H1 (cell line): ENCODE data around the gene TUBB1. TPM values are rescaled to one million over a fixed set of nuclear protein-coding genes. Genes with fewer than 3 reads are reported as not detected.
"Not testable (repeated sequence)": the region's sequence is repeated elsewhere in the genome, so short reads cannot be mapped to it uniquely, and the experiment has no call there.

ENCODE experiments used
- CTCF ChIA-PET: fragments of 300-600 bp; sonication (Branson Sonifier 250); formaldehyde crosslinking; loops from one replicate; lab custom pipeline; 2021; ENCODE audit not compliant: partially characterized antibody; lab: Charles Lee
- POLR2A ChIA-PET: fragments of 300-600 bp; sonication (Branson Sonifier 250); formaldehyde crosslinking; loops from one replicate; lab custom pipeline; 2021; ENCODE audit warnings: inconsistent platforms; ENCODE audit not compliant: partially characterized antibody; lab: Charles Lee
- DNase-seq, 2 experiments: peaks; one replicate each; pipeline versions ENCODE4 v3.0.0 to v3.0.0-alpha.2; 2010 to 2022; ENCODE audit warnings: low spot score in 2 of 2, low read depth in 1 of 2, mixed read lengths in 1 of 2
- FAIRE-seq: peaks from 2 replicates; lab custom pipeline; 2011; peaks lifted over from hg19 to GRCh38; lab: Jason Lieb, UNC
- H2AFZ ChIP-seq: 2 replicates; pipeline ENCODE4 v1.8.1; 2012; ENCODE audit warnings: low read length, inconsistent platforms
- H2AK5ac ChIP-seq: 2 replicates; pipeline ENCODE4 v1.6.1; 2013; ENCODE audit warnings: low read depth, low read length
- H2BK120ac ChIP-seq: replicated peaks from 2 replicates; pipeline ENCODE3; 2013; ENCODE audit warnings: low read depth, low read length, inconsistent platforms
- H2BK12ac ChIP-seq: 2 replicates; pipeline ENCODE4 v1.6.1; 2013; ENCODE audit warnings: low read depth, low read length
- H2BK15ac ChIP-seq: 2 replicates; pipeline ENCODE4 v1.6.1; 2013; ENCODE audit warnings: low read length
- H2BK20ac ChIP-seq: 2 replicates; pipeline ENCODE4 v1.6.1; 2013; ENCODE audit warnings: low read length
- H2BK5ac ChIP-seq: 2 replicates; pipeline ENCODE4 v1.6.1; 2013; ENCODE audit warnings: low read depth, low read length
- H3K14ac ChIP-seq: 2 replicates; pipeline ENCODE4 v1.6.1; 2013; ENCODE audit warnings: inconsistent platforms; ENCODE audit not compliant: insufficient read length
- H3K18ac ChIP-seq: 2 replicates; pipeline ENCODE4 v1.6.1; 2013; ENCODE audit warnings: low read length; ENCODE audit errors: extremely low read depth
- H3K23ac ChIP-seq: 2 replicates; pipeline ENCODE4 v1.6.1; 2013; ENCODE audit warnings: inconsistent platforms; ENCODE audit not compliant: insufficient read length
- H3K23me2 ChIP-seq: 2 replicates; pipeline ENCODE4 v1.6.1; 2013; ENCODE audit warnings: low read depth, low read length
- H3K27ac ChIP-seq: 2 replicates; pipeline ENCODE4 v1.6.1; 2011; ENCODE audit warnings: low read depth, low read length, inconsistent platforms
- H3K27me3 ChIP-seq, 4 experiments: replicated peaks in 1 of 4; 1 replicate in 1 of 4; 2 replicates in 3 of 4; pipeline versions ENCODE4 v1.6.1 to v1.8.1; 2011 to 2013; ENCODE audit warnings: low read length in 3 of 4, mild to moderate bottlenecking in 3 of 4, inconsistent platforms in 2 of 4, mixed read lengths in 2 of 4, moderate library complexity in 1 of 4; ENCODE audit not compliant: control insufficient read depth in 3 of 4, insufficient read depth in 3 of 4; ENCODE audit errors: extremely low read depth in 1 of 4
- H3K36me3 ChIP-seq, 4 experiments: 2 replicates each; pipeline versions ENCODE4 v1.6.1 to v1.8.1; 2011 to 2013; ENCODE audit warnings: mild to moderate bottlenecking in 4 of 4, low read length in 3 of 4, moderate library complexity in 2 of 4, control low read depth in 1 of 4, inconsistent platforms in 1 of 4; ENCODE audit not compliant: insufficient read depth in 4 of 4, control insufficient read depth in 2 of 4
- H3K4ac ChIP-seq: replicated peaks from 2 replicates; pipeline ENCODE3; 2013; ENCODE audit warnings: low read length, low read depth, mixed read lengths, inconsistent platforms; ENCODE audit not compliant: insufficient read length
- H3K4me1 ChIP-seq, 4 experiments: replicated peaks in 1 of 4; 1 replicate in 1 of 4; 2 replicates in 3 of 4; pipeline versions ENCODE4 v1.6.1 to v1.8.1; 2011 to 2013; ENCODE audit warnings: low read length in 3 of 4, inconsistent platforms in 2 of 4, mixed read lengths in 1 of 4; ENCODE audit not compliant: insufficient read depth in 4 of 4, control insufficient read depth in 3 of 4
- H3K4me2 ChIP-seq, 2 experiments: 2 replicates each; pipeline versions ENCODE4 v1.6.1 to v1.8.1; 2011 to 2013; ENCODE audit warnings: low read depth in 2 of 2, low read length in 2 of 2, control low read depth in 1 of 2, inconsistent platforms in 1 of 2, mild to moderate bottlenecking in 1 of 2; ENCODE audit not compliant: insufficient read depth in 1 of 2
- H3K4me3 ChIP-seq, 4 experiments: fragments of 200-600, 300-600 bp in 1 of 4; sonication (generic), shearing (Covaris generic), sonication (Bioruptor Twin) in 1 of 4; 2 replicates each; pipeline versions ENCODE4 v1.5.1 to v1.8.1; 2011 to 2016; ENCODE audit warnings: low read length in 4 of 4, low read depth in 3 of 4, control low read depth in 2 of 4, inconsistent platforms in 2 of 4, mild to moderate bottlenecking in 2 of 4, mixed read lengths in 1 of 4, moderate library complexity in 1 of 4; ENCODE audit not compliant: insufficient read depth in 2 of 4; ENCODE audit errors: extremely low read depth in 1 of 4
- H3K56ac ChIP-seq: replicated peaks from 2 replicates; pipeline ENCODE3; 2013; ENCODE audit warnings: low read depth, mild to moderate bottlenecking, mixed read lengths, low read length, inconsistent platforms; ENCODE audit not compliant: insufficient read length
- H3K79me1 ChIP-seq: 2 replicates; pipeline ENCODE4 v1.6.1; 2013; ENCODE audit warnings: low read depth, low read length, control low read depth
- H3K79me2 ChIP-seq, 2 experiments: 2 replicates each; pipeline versions ENCODE4 v1.6.1 to v1.8.1; 2012 to 2013; ENCODE audit warnings: low read length in 2 of 2, mild to moderate bottlenecking in 2 of 2, inconsistent platforms in 1 of 2; ENCODE audit not compliant: insufficient read depth in 2 of 2, control insufficient read depth in 1 of 2
- H3K9ac ChIP-seq, 4 experiments: replicated peaks in 1 of 4; 1 replicate in 1 of 4; 2 replicates in 3 of 4; pipeline versions ENCODE4 v1.6.1 to v1.8.1; 2011 to 2013; ENCODE audit warnings: low read depth in 3 of 4, low read length in 3 of 4, control low read depth in 2 of 4, mild to moderate bottlenecking in 2 of 4, moderate library complexity in 2 of 4, inconsistent platforms in 1 of 4; ENCODE audit errors: extremely low read depth in 1 of 4
- H3K9me3 ChIP-seq, 2 experiments: 2 replicates each; pipeline versions ENCODE4 v1.6.1 to v1.8.1; 2012 to 2013; ENCODE audit warnings: mild to moderate bottlenecking in 2 of 2, moderate library complexity in 2 of 2, control low read depth in 1 of 2, inconsistent platforms in 1 of 2, low read depth in 1 of 2, low read length in 1 of 2, mixed read lengths in 1 of 2; ENCODE audit not compliant: insufficient read depth in 2 of 2
- H4K20me1 ChIP-seq, 2 experiments: replicated peaks in 1 of 2; 2 replicates each; pipeline versions ENCODE3 to v1.8.1; 2011 to 2013; ENCODE audit warnings: inconsistent platforms in 2 of 2, low read length in 2 of 2, mild to moderate bottlenecking in 1 of 2; ENCODE audit not compliant: insufficient read depth in 2 of 2, control insufficient read depth in 1 of 2
- H4K5ac ChIP-seq: 2 replicates; pipeline ENCODE4 v1.6.1; 2013; ENCODE audit warnings: low read length, low read depth, mixed read lengths, inconsistent platforms; ENCODE audit not compliant: insufficient read length
- H4K8ac ChIP-seq: 2 replicates; pipeline ENCODE4 v1.8.0; 2013; ENCODE audit warnings: mild to moderate bottlenecking, moderate library complexity, low read length, inconsistent platforms; ENCODE audit not compliant: insufficient read depth; ENCODE audit errors: extremely low read depth
- H4K91ac ChIP-seq: replicated peaks from 2 replicates; pipeline ENCODE3; 2013; ENCODE audit warnings: low read length, mixed read lengths, inconsistent platforms; ENCODE audit not compliant: insufficient read length
- KDM1A ChIP-seq: fragments of 200-600, 300-600 bp; sonication (generic); IDR thresholded peaks from 2 replicates; pipeline ENCODE4 v1.7.1; 2016; ENCODE audit warnings: mild to moderate bottlenecking, low read length, borderline replicate concordance
- SIN3A ChIP-seq, 2 experiments: IDR thresholded peaks in 1 of 2; conservative IDR thresholded peaks in 1 of 2; 2 replicates each; pipeline ENCODE4 v1.6.1; 2011 to 2012; ENCODE audit warnings: low read length in 2 of 2, improper control_type of control experiment in 1 of 2, low read depth in 1 of 2, mild to moderate bottlenecking in 1 of 2
- TAF1 ChIP-seq: IDR thresholded peaks from 2 replicates; pipeline ENCODE4 v1.6.1; 2011; ENCODE audit warnings: mild to moderate bottlenecking, low read depth, low read length
- TEAD4 ChIP-seq: IDR thresholded peaks from 2 replicates; pipeline ENCODE4 v1.6.1; 2012; ENCODE audit warnings: low read depth, low read length, inconsistent platforms, mixed read lengths
- WGBS, 2 experiments: shearing (Covaris generic) in 1 of 2; methylation state at CpG; one replicate each; pipeline versions ENCODE4 v1.1.6 to v1.1.7; 2013 to 2015; ENCODE audit warnings: low lambda C conversion rate in 2 of 2, mixed read lengths in 2 of 2, inconsistent platforms in 1 of 2, low coverage in 1 of 2, missing lambda C conversion rate in 1 of 2; ENCODE audit not compliant: insufficient replicate concordance in 2 of 2, insufficient coverage in 1 of 2, insufficient read length in 1 of 2; ENCODE audit errors: extremely low coverage in 1 of 2, missing lambda C conversion rate in 1 of 2; 5-methylcytosine and 5-hydroxymethylcytosine counted together
- polyA plus RNA-seq, 7 experiments: library from polyadenylated mRNA; depleted of rRNA in 3 of 7; stranded (reverse) in 5 of 7; unstranded in 2 of 7; fragments of >200 nt in 5 of 7; fragments of 200-250 nt in 2 of 7; gene quantifications; 1 replicate in 5 of 7; 2 replicates in 1 of 7; 4 replicates in 1 of 7; pipeline versions ENCODE4 v1.2.1 to v1.2.3, GENCODE V29; 2011 to 2013; ENCODE audit warnings: missing spikeins in 2 of 7, mixed read lengths in 2 of 7
- total RNA-seq: library from RNA; stranded (reverse); fragmentation: NEBNext Ultra II Directional; extraction: Animal tissue kit (Norgen Biotek cat#: 25700); gene quantifications from 2 replicates; pipeline ENCODE4 v1.2.1, GENCODE V29; 2021
- TF ChIP-seq, protein P1 (sequence below): IDR thresholded peaks from 2 replicates; pipeline ENCODE4 v1.6.1; 2012; ENCODE audit warnings: low read length, inconsistent platforms

TUBB1 gene
- total and polyA plus RNA-seq, 2 of the 8 experiments (the other 6 are each of a cell fraction or from before 2014, with no cell fraction given) = not detected

DNA sequence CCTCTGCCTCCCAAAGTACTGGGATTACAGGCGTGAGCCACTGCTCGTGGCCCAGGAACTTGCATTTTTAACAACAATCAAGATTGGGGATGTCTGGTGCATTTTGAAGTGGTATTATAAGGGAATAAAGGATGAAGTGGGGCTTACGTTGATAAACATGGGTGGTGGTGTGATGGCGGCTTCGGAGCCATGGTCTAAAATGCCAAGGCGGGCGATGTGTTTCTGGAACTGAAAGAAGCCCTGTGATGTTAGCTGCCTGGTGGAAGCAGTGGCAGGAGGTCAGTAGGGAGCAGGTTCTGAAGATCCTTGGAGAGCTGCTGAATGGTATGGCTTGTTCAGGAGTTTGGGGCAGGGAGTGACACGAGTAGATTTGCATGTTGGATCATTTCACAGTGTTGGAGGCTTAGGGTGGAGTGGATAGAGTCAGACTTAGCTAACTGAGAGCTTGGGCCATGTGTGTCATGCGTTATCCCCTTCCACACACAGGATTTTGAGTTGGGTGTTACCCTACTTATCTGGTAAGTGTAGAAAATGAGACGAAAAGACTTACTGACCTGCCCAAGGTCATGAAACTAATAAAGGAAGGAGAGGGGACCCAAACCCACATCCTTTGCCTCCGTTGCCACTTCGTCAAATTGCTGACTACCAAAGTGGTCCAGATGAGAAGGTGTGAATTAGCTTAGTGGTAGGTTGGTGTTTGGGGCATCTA lies 36.7 kb upstream of the TUBB1 start (continued):
- TF ChIP-seq, protein P1, sequence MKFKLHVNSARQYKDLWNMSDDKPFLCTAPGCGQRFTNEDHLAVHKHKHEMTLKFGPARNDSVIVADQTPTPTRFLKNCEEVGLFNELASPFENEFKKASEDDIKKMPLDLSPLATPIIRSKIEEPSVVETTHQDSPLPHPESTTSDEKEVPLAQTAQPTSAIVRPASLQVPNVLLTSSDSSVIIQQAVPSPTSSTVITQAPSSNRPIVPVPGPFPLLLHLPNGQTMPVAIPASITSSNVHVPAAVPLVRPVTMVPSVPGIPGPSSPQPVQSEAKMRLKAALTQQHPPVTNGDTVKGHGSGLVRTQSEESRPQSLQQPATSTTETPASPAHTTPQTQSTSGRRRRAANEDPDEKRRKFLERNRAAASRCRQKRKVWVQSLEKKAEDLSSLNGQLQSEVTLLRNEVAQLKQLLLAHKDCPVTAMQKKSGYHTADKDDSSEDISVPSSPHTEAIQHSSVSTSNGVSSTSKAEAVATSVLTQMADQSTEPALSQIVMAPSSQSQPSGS = no peak
- no peak for TF ChIP-seq TEAD4
- TF ChIP-seq TAF1 = no peak
- TF ChIP-seq SIN3A (conservative IDR thresholded peaks at IDR 0.05 in 1 of 2, IDR thresholded peaks at IDR 0.05 in 1 of 2; ENCODE audit: low read depth in 1 of 2, low read length in 2 of 2) = no peak
- no peak for TF ChIP-seq KDM1A

DNA sequence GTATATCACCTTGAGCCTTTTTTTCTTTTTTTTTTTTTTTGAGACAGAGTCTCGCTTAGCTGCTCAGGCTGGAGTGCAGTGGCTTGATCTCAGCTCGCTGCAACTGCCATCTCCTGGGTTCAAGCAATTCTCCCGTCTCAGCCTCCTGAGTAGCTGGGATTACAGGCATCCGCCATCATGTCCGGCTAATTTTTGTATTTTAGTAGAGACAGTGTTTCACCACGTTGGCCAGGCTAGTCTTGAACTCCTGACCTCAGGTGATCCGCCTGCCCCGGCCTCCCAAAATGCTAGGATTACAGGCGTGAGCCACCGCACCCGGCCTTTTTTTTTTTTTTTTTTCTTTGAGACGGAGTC lies 36.1 kb upstream of the TUBB1 start:
- not testable (repeated sequence) for H2BK15ac ChIP-seq, H2AK5ac ChIP-seq
- WGBS, 2 experiments = 100% methylated on average over 2 of the region's 12 CpGs; no CpG with 5 or more reads in 1 of the 2 experiments

More for the DNA sequence above, 36.1 kb upstream of the TUBB1 start:
- H3K56ac ChIP-seq, H3K4me1 ChIP-seq, H2BK5ac ChIP-seq, H3K9me3 ChIP-seq, H2AFZ ChIP-seq, H3K27ac ChIP-seq, H2BK12ac ChIP-seq, H2BK20ac ChIP-seq, H3K14ac ChIP-seq, H4K5ac ChIP-seq, H3K18ac ChIP-seq, H3K23ac ChIP-seq, H4K8ac ChIP-seq, FAIRE-seq, H3K9ac ChIP-seq, H3K4me3 ChIP-seq, H4K91ac ChIP-seq, H2BK120ac ChIP-seq, H3K4ac ChIP-seq, H3K27me3 ChIP-seq, H3K4me2 ChIP-seq, H3K23me2 ChIP-seq, DNase-seq: not testable (repeated sequence)
- H3K79me1 ChIP-seq = peaks cover 18% of the 10 kb centered on the region
- CTCF ChIA-PET = interaction anchor here (1.3 kb wide), 1 partner anchor 225 kb away, joined by 5 read pairs; no protein-coding TSS in a partner anchor
- POLR2A ChIA-PET = interaction anchor here (0.6 to 2.6 kb wide), 7 partner anchors 10 to 658 kb away, joined by 3 to 6 read pairs (median 3); partner anchors contain the start of gene ATP5F1E
- peaks cover 4 to 43% of the 10 kb centered on the region in 2 experiments for H3K79me2 ChIP-seq
- H4K20me1 ChIP-seq = peaks cover 4 to 13% of the 10 kb centered on the region in 2 experiments
- peaks cover 8 to 17% (median 12%) of the 10 kb centered on the region in 4 experiments for H3K36me3 ChIP-seq
